Mesendoderm (in vitro differentiated cells): ENCODE measurements around the gene NTRK2.

Experiments
- DNase-seq: peaks from one replicate; pipeline ENCODE4 v3.0.0; 2013
- H2AK5ac ChIP-seq: 2 replicates; pipeline ENCODE4 v1.6.1; 2013; ENCODE audit warnings: low read length, inconsistent platforms
- H2BK120ac ChIP-seq: 2 replicates; pipeline ENCODE4 v1.6.1; 2013; ENCODE audit warnings: low read depth, mild to moderate bottlenecking, low read length, moderate library complexity, mixed read lengths
- H2BK15ac ChIP-seq: replicated peaks from 2 replicates; pipeline ENCODE4 v1.6.1; 2013; ENCODE audit warnings: low read depth, mild to moderate bottlenecking, moderate library complexity
- H2BK5ac ChIP-seq: 2 replicates; pipeline ENCODE4 v1.6.1; 2013; ENCODE audit warnings: low read length, inconsistent platforms
- H3K18ac ChIP-seq: 2 replicates; pipeline ENCODE4 v1.6.1; 2013; ENCODE audit warnings: mild to moderate bottlenecking, low read length, mixed read lengths
- H3K23ac ChIP-seq: one replicate; pipeline ENCODE4 v1.6.1; 2013; ENCODE audit warnings: low read length
- H3K27ac ChIP-seq: 2 replicates; pipeline ENCODE4 v1.5.1; 2013; ENCODE audit warnings: low read depth, mild to moderate bottlenecking, inconsistent platforms, low read length, moderate library complexity
- H3K27me3 ChIP-seq: 2 replicates; pipeline ENCODE4 v1.6.1; 2013; ENCODE audit warnings: low read length, control low read depth, mild to moderate bottlenecking, inconsistent platforms; ENCODE audit not compliant: insufficient read depth, poor library complexity
- H3K36me3 ChIP-seq: 2 replicates; pipeline ENCODE4 v1.6.1; 2013; ENCODE audit warnings: low read length, inconsistent platforms; ENCODE audit not compliant: control insufficient read depth, insufficient read depth
- H3K4ac ChIP-seq: one replicate; pipeline ENCODE4 v1.6.1; 2013; ENCODE audit warnings: low read depth, mild to moderate bottlenecking, low read length, moderate library complexity
- H3K4me1 ChIP-seq: 2 replicates; pipeline ENCODE4 v1.6.1; 2013; ENCODE audit warnings: low read depth, low read length, inconsistent platforms; ENCODE audit not compliant: control insufficient read depth
- H3K4me2 ChIP-seq: 2 replicates; pipeline ENCODE4 v1.6.1; 2013; ENCODE audit warnings: low read length
- H3K4me3 ChIP-seq: 2 replicates; pipeline ENCODE4 v1.5.1; 2013; ENCODE audit warnings: mild to moderate bottlenecking, low read length
- H3K56ac ChIP-seq: one replicate; pipeline ENCODE4 v1.6.1; 2013; ENCODE audit warnings: low read length
- H3K79me1 ChIP-seq: 2 replicates; pipeline ENCODE4 v1.6.1; 2013; ENCODE audit warnings: low read length, inconsistent platforms
- H3K79me2 ChIP-seq: 2 replicates; pipeline ENCODE4 v1.6.1; 2013; ENCODE audit warnings: mild to moderate bottlenecking, low read length; ENCODE audit not compliant: control insufficient read depth, insufficient read depth
- H3K9ac ChIP-seq: 2 replicates; pipeline ENCODE4 v1.6.1; 2013; ENCODE audit warnings: low read length, inconsistent platforms
- H4K5ac ChIP-seq: one replicate; pipeline ENCODE4 v1.6.1; 2013; ENCODE audit warnings: low read length
- H4K8ac ChIP-seq: one replicate; pipeline ENCODE4 v1.6.1; 2013; ENCODE audit warnings: low read depth, mild to moderate bottlenecking, control low read depth, low read length, moderate library complexity
- WGBS: extraction: QIAGEN DNeasy Blood & Tissue Kit; methylation state at CpG from one replicate; pipeline ENCODE4 v1.1.7; 2013; ENCODE audit warnings: low lambda C conversion rate, missing lambda C conversion rate; ENCODE audit not compliant: insufficient coverage; ENCODE audit errors: extremely low coverage; 5-methylcytosine and 5-hydroxymethylcytosine counted together

NTRK2 gene

GRCh38 chr9:84754881-84755280 lies 85.4 kb downstream of the NTRK2 start:
- Histone ChIP-seq H4K5ac (no peak overlapping the region), H3K4me1 (no peaks in the 10 kb centered on the region), H3K9ac (no peak overlapping the region), H3K79me2 (no peaks in the 10 kb centered on the region), H2BK120ac (no peak overlapping the region), H3K4me3 (no peak overlapping the region), H3K18ac (no peak overlapping the region), H3K27ac (no peak overlapping the region), H3K79me1 (no peaks in the 10 kb centered on the region), H3K23ac (no peak overlapping the region), H2BK5ac (no peak overlapping the region), H3K4ac (no peak overlapping the region), H3K56ac (no peak overlapping the region), H3K4me2 (no peak overlapping the region), H3K27me3 (no peaks in the 10 kb centered on the region), H2AK5ac (no peak overlapping the region), H2BK15ac (no peak overlapping the region), H3K36me3 (no peaks in the 10 kb centered on the region), H4K8ac (no peak overlapping the region)
- no CpG with 5 or more reads among the region's 5 CpGs for whole genome bisulfite sequencing
- no peak for DNase-seq

- Histone ChIP-seq H3K4ac (no peak overlapping the region), H3K23ac (no peak overlapping the region), H2BK120ac (no peak overlapping the region), H3K79me2 (no peaks in the 10 kb centered on the region), H3K27ac (no peak overlapping the region), H3K4me1 (no peaks in the 10 kb centered on the region), H3K36me3 (no peaks in the 10 kb centered on the region), H2AK5ac (no peak overlapping the region), H3K56ac (no peak overlapping the region), H3K18ac (no peak overlapping the region), H3K4me3 (no peak overlapping the region), H2BK5ac (no peak overlapping the region), H3K27me3 (no peaks in the 10 kb centered on the region), H3K9ac (no peak overlapping the region), H4K8ac (no peak overlapping the region), H3K4me2 (no peak overlapping the region), H2BK15ac (no peak overlapping the region), H4K5ac (no peak overlapping the region), H3K79me1 (no peaks in the 10 kb centered on the region)
- WGBS, result no CpG with 5 or more reads among the region's 5 CpGs
- no peak for DNase-seq
Measured at GRCh38 chr9:84755380-84755779, 85.9 kb downstream of the NTRK2 start.

- no peaks in the 10 kb centered on the region for H3K27me3 ChIP-seq
- no peak for DNase-seq
- no peak overlapping the region for H3K4ac ChIP-seq
- no peak overlapping the region for H2BK120ac ChIP-seq
- no peak overlapping the region for H3K23ac ChIP-seq
- H3K4me1 ChIP-seq, result no peaks in the 10 kb centered on the region
- H3K56ac ChIP-seq, result no peak overlapping the region
- no peak overlapping the region for H3K27ac ChIP-seq
- no peak overlapping the region for H2BK15ac ChIP-seq
- WGBS, result no CpG with 5 or more reads among the region's 4 CpGs
- H3K79me2 ChIP-seq, result no peaks in the 10 kb centered on the region
- H3K4me3 ChIP-seq, result no peak overlapping the region
- no peak overlapping the region for H2BK5ac ChIP-seq
- H2AK5ac ChIP-seq, result no peak overlapping the region
- no peak overlapping the region for H3K9ac ChIP-seq
- no peaks in the 10 kb centered on the region for H3K79me1 ChIP-seq
- no peak overlapping the region for H3K4me2 ChIP-seq
- H3K18ac ChIP-seq, result peak overlapping the region; percentile 51
- H3K36me3 ChIP-seq, result no peaks in the 10 kb centered on the region
- no peak overlapping the region for H4K5ac ChIP-seq
- no peak overlapping the region for H4K8ac ChIP-seq
Measured at GRCh38 chr9:84756171-84756570, 86.6 kb downstream of the NTRK2 start.

- Histone ChIP-seq H3K79me1 (no peaks in the 10 kb centered on the region), H3K79me2 (no peaks in the 10 kb centered on the region), H3K4me1 (no peaks in the 10 kb centered on the region), H4K5ac (no peak overlapping the region), H2BK5ac (no peak overlapping the region), H2AK5ac (no peak overlapping the region), H4K8ac (no peak overlapping the region), H3K4me3 (no peak overlapping the region), H3K56ac (no peak overlapping the region), H2BK15ac (no peak overlapping the region), H3K27me3 (no peaks in the 10 kb centered on the region), H3K27ac (no peak overlapping the region), H3K18ac (no peak overlapping the region), H3K36me3 (no peaks in the 10 kb centered on the region), H3K4ac (no peak overlapping the region), H3K23ac (no peak overlapping the region), H3K4me2 (no peak overlapping the region), H3K9ac (no peak overlapping the region), H2BK120ac (no peak overlapping the region)
- no CpG with 5 or more reads among the region's 1 CpG for WGBS
- no peak for DNase-seq
Measured at GRCh38 chr9:84756731-84757130, 87.2 kb downstream of the NTRK2 start.

GRCh38 chr9:84758817-84759216 lies 89.3 kb downstream of the NTRK2 start:
- H4K5ac ChIP-seq, result no peak overlapping the region
- no peaks in the 10 kb centered on the region for H3K36me3 ChIP-seq
- no peak overlapping the region for H3K27ac ChIP-seq
- H3K79me1 ChIP-seq, result no peaks in the 10 kb centered on the region
- H4K8ac ChIP-seq, result no peak overlapping the region
- no peak overlapping the region for H3K9ac ChIP-seq
- H2BK120ac ChIP-seq, result no peak overlapping the region
- no peaks in the 10 kb centered on the region for H3K27me3 ChIP-seq
- H2BK15ac ChIP-seq, result no peak overlapping the region
- H2BK5ac ChIP-seq, result no peak overlapping the region
- WGBS, result no CpG with 5 or more reads among the region's 1 CpG
- no peak overlapping the region for H2AK5ac ChIP-seq
- H3K18ac ChIP-seq, result no peak overlapping the region
- no peak overlapping the region for H3K23ac ChIP-seq
- no peak overlapping the region for H3K4me3 ChIP-seq
- no peak overlapping the region for H3K4ac ChIP-seq
- no peak for DNase-seq
- no peaks in the 10 kb centered on the region for H3K79me2 ChIP-seq
- no peak overlapping the region for H3K4me2 ChIP-seq
- H3K4me1 ChIP-seq, result no peaks in the 10 kb centered on the region
- H3K56ac ChIP-seq, result no peak overlapping the region

GRCh38 chr9:84759300-84759750 lies 89.8 kb downstream of the NTRK2 start:
- H2AK5ac ChIP-seq, result no peak overlapping the region
- DNase-seq, result no peak
- no peak overlapping the region for H3K9ac ChIP-seq
- no peak overlapping the region for H2BK120ac ChIP-seq
- H3K23ac ChIP-seq, result no peak overlapping the region
- no peaks in the 10 kb centered on the region for H3K79me2 ChIP-seq
- no peak overlapping the region for H2BK5ac ChIP-seq
- WGBS, result no CpG with 5 or more reads among the region's 2 CpGs
- no peaks in the 10 kb centered on the region for H3K36me3 ChIP-seq
- H3K4ac ChIP-seq, result no peak overlapping the region
- H3K4me3 ChIP-seq, result no peak overlapping the region
- no peak overlapping the region for H3K18ac ChIP-seq
- H3K4me1 ChIP-seq, result no peaks in the 10 kb centered on the region
- no peak overlapping the region for H2BK15ac ChIP-seq
- no peak overlapping the region for H3K27ac ChIP-seq
- H3K79me1 ChIP-seq, result no peaks in the 10 kb centered on the region
- no peak overlapping the region for H4K5ac ChIP-seq
- no peak overlapping the region for H3K4me2 ChIP-seq
- H3K27me3 ChIP-seq, result no peaks in the 10 kb centered on the region
- H3K56ac ChIP-seq, result no peak overlapping the region
- no peak overlapping the region for H4K8ac ChIP-seq
